HG02642 (cell line): ENCODE measurements around the gene NEO1.

ENCODE experiments used
- ATAC-seq: cut with Tn5 transposase; IDR thresholded peaks from one replicate; pipeline ENCODE4 v1.9.1; 2021; ENCODE audit warnings: mild to moderate bottlenecking; ENCODE audit not compliant: unreplicated experiment, poor library complexity

The NEO1 gene

DNA sequence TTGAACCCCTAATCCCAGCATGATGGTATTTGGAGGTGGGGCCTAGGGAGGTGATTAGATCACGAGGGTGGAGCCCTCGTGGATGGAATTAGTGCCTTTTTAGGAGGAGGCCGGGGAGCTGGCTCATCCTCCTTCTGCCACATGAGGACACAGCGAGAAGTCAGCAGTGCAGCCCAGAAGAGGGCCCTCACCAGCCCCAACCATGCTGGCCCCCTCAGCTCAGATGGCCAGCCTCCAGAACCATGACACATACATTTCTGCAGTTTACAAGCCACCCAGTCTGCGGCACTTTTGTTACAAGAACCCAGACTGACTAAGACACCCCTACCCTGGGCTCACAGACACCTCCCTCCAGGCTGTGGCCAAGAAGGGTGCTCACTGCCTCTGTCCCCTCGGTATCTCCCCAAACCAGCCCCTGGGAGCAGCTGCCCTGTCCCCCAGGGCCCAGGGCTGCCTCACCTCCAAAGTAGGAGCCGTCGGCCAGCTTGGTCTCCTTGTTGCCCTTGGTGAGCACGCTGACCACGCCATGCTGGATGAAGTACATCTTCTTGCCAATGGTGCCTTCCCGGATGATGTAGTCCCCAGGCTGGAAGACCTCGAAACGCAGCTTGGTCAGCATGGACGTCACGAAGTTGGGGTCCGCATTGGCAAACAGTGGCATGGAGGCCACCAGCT, 272.4 kb downstream of the NEO1 start:
- ATAC-seq: no peak

DNA sequence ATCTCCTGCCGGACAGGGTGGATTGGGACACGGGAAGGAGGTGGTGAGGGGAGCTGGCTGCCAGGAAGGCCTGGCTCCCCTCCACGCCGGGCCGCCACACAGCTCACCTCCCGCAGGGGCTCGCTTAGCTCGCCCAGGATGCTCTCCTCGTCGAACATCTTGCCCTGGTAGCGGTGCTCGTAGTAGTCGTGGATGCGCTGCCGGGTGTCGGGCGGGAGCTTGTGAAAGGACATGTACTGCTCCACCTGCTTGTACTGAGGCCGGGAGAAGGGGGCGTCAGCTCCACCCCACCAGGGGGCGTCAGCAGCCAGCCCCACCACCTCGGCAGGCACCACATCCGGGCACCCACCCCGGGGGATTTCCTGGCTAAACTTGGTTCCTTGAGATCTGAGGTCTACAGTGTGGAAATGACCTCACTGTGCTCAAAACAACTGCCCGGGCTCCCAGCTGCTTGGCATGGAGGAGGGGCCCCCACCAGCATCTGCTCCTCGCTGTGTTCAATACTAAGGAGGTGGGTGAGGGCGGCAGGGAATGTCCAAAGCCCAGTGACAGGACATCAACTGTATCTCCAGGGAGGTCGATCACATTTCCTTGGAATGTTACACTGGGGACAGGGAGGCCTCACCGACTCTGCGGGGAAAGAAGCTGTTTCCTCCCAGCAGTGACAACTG, 273.1 kb downstream of the NEO1 start:
- no peak for ATAC-seq

DNA sequence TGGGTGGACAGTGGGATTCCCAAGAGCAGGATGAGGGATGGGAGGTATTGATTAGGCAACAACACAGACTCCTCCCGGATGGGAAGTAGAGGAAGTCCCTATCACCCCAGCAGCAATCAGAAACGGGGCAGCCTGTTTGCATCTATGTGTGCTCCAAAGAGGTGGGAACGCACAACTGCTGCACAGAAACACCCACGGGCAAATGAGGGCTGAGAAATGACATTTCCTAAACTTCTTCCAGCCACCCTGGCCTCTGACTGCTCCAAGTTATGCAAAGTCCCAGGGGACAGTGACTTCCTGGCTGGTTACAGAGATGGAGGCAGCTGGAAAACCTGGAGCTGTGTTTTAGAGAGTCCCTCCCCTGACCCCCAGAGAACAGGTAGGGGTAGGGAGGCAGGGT, 273.9 kb downstream of the NEO1 start:
- no peak for ATAC-seq

DNA sequence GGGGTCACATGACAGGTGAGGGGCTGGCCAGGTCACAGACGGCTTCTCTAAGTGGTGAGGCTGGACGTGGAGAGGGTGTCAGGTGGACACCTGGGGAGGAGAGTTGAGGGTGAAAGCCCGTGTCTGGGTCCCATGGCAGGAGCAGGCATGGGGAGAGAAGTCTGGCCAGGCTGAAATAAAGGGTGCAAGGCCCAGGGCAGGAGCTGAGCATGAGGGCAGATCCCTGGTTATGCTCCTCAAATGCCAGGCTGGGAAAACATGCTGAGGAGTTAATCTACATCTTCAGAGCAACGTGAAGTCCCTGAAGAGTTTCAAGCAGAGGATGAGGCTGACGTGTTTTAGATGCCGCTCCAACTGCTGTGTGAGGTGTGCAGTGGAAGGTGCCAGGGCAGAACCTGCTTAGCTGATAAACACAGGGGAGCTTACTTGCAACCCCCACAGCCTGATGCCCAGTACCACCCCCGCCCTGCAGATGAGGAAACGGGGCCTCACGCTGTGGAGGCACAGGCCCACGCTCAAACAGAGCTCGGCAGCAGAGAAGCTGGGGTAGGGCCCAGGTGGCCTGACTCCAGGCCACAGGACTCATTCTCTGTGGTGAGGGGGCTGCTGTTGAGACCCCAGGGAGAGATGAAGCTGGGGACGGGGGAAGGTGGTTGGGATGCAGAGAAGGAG, 276.0 kb downstream of the NEO1 start:
- no peak for ATAC-seq

DNA sequence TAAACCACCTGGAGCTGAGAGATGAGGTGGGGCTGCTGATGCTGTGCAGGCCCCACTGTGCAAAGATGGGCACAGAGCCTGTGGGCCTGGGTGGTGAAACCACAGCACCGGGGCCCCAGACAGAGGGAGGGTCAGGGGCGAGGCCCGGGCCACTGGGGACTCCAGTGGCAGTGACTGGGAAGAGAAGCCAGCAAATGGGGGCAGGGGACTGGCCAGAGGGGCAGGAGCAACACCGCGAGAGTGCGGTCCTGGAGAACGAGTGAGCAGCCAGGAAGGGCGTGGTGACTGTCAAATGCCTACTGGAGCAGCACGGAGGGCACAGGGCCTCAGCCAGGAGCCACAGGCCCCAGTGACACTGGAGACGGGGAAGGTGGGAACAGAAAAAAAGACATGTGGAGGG, 276.7 kb downstream of the NEO1 start:
- no peak for ATAC-seq

DNA sequence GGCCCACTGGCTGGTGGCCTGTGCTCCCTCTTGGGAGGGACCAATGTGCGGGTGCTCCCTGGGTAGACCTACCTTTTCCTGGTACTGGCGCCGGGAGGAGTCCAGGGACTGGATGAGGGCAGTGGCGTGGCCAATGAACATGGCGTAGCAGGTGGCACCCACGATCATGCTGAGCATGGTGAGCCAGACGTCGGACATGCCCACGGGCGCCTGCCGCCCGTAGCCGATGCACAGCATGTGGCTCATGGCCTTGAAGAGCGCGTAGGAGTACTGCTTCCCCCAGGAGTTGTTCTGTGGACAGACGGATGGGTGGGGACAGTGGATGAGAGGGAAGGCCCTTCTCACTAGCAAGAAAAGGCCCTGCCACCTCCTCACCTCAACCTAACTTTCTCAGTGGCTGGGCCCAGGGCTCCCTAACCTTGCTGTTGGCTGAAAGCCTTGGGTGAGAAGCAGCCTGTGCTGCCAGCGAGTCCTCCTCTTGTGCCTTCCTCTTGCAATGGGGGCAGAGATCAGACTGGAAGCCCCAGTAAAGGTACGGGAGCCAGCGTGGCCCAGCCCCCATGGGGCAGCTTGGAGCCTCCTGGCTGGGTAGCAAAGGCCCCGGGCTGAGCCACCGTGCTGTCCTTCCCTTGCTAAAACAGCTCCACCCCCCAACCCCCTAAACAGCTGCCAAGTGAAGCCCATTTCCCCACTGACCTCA, 277.4 kb downstream of the NEO1 start:
- no peak for ATAC-seq

DNA sequence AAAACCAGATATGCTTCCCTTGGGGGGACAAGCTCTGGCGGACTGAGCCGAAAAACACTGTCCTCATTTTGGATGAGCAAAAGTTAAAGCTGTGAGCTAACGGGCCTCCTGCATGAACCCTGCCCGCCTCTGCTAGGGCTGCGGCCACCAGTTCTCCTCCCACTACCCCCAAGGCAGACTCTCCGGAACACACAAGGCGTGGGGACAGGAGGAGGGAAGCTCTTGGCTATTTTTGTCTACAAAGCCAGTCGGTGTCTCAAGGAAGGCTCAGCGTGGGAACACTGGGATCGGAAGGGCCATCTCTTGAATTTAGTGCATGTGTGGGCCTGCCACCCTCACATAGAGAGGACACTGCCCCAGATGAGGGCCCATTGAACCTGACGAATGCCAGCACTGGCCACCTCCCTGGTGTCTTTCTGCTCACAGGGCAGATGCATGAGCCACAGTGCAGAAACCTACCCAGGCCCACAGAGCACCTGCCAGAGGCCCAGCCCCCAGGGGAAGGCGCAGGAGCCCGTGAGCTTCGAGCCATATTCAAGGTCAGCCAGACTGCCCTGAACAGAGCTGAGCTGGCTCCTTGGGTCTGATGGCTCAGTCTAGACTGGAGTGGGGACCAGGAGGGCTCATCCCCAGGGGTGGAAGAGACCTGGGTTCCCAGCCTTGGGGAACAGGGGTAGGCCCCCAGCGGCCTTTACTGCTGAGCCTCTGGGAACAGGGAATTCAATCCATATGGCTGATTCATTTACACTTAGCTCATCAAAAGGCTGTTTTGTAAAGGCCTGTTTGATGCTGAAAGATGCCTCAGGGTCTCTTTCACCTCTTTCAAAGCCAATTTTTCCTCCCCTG, 278.2 kb downstream of the NEO1 start:
- no peak for ATAC-seq

DNA sequence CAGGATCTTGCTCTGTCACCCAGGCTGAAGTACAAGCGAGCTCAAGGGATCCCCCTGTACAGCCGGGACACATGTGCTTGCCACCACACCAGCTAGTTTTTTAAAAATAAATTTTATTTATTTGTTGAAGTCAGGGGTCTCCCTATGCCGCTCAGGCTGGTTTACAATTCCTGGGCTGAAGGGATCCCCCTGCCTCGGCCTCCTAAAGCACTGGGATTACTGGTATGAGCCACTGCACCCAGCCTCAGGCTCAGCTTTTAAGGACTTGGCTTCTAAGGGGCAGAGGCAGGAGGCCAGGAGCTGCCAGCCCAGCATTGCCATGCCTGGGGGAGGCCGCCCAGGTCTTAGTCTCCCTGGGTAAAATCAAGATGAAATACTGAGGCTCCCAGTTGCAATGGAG, 279.2 kb downstream of the NEO1 start:
- no peak for ATAC-seq

DNA sequence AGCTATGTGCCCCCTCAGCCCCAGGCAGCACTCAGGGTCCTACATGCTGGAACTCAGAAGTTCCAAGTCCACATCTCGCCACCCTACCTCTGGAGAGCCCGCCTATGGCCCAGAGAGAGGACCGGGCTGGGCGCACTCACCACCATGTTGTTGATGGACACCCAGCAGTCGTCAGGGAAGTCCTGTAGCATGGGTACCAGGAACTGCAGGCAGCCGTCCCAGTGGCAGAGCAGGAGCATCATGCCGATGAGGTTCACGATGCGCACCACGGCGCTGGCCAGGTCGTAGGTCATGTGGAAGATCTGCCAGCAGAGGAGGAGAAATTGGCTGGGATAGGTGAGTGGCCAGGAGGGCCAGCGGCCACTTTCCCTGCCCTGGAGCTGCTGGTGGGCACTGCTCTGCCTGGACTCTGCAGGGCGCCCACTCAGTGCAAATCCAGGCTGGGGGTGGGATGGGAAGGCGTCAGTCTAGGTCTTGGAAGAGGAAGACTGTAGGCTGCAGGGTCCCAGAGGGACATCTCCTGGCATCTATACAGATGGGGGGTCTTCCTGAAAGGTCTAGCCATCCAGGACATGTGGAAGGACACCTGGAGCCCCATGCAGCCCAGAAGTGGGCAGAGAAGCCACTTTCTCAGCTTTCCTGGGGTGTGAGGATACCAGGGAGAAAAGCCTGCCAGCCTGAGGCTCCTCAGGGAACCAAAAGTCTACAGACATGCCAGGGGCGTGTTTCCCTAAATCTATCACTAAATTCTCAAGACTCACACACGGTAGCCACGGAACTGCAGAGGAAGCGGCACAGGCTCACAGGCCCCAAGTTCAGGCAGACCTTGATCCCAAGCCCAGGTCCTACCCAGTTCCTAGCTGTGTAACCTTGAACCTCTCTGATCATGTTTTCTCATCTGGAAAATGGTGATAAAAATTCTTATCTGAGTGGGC, 280.0 kb downstream of the NEO1 start:
- ATAC-seq: no peak

DNA sequence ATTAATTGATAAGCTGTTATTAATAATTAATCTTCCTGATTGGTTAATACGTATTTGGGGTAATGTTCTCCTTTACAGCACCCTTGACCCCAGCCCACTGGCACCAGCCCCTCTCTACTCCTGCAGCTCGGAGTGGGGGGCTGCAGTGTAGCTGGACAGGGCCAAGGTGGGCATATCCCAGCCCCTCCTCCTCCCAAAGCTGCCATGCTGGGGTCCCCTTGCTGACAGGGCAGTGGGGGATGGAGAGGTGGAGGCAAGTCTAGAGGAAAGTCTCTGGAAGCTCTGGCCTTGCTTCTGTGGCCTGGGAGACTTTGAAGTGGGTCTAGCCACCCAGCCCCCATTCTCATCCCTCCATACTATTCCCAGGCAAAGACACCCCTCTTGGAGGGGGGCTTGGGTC, 280.7 kb downstream of the NEO1 start:
- no peak for ATAC-seq

DNA sequence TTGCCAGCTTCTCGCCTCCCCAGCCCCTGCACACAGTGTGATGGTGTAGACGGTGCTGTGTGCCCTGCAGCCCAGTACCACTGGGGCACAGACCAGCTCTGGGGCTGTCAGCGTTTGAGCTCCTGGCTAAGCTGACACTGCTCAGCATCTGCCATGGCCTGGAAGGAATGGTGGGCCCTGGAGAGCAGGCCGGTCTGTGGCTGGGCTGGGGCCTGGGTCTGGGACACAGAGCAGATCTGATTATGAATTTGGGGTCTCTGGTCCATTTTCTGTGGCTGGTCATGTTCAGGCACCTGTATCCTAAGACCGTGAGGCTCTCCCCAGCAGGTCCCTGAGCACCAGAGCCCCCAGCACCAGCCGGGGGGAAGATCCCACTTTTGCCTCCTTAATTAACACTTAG, 281.8 kb downstream of the NEO1 start:
- ATAC-seq: no peak

DNA sequence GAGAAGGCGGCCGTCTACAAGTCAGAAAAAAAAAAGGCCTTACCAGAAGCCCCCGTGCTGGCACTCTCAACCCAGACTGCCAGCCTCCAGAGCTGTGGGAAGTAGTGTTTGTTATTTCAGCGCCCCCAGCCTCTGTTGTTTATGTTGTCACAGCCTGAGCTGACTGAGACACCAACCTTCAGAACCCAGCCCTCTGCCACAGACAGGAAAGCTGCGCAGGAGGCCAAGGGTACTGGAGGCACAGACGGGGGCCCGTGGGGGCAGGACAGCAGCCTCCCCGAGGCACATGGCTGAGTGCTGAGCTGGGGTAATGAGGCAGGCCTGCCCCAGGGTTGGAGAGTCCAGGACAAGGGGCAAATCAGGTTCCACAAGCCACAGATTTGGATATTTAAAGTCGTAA, 282.8 kb downstream of the NEO1 start:
- ATAC-seq: no peak

DNA sequence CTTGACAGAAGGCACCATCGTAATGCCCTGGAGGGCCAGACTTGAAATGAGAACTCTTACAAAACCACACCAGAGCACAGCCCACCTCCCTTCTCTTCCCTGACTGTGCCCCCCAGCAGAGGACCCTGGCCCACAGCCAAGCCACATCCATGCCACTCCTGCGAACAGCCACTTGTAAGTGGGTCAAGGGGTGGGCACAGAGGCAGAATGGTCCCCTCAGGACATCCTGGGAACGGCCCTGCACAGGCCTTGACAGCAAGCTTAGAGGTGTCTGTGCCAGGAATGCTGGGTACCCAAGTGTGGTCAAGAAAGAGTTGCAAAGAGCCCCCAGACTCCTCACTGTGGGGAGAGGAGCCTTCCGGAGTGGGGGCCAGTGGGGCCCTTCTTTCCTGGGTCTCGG, 283.2 kb downstream of the NEO1 start:
- ATAC-seq: no peak

DNA sequence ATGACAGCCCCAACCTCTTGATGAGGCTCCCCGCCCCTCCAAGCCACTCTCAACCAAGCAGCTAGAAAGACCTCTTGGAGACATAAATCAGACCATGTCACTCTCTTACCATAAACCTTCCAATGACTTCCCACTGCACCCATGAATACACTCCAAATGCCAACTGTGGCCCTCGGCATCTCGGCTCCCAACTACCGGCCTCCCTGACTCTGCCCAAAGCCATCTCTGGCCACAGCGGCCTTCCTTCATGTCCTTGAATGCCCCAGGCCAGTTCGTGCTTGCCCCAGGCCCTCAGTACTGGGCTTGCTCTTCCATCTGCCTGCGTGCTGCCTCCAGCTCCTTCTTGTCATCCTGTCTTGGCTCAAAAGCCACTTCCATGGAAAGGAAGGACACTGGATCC, 284.5 kb downstream of the NEO1 start:
- no peak for ATAC-seq

DNA sequence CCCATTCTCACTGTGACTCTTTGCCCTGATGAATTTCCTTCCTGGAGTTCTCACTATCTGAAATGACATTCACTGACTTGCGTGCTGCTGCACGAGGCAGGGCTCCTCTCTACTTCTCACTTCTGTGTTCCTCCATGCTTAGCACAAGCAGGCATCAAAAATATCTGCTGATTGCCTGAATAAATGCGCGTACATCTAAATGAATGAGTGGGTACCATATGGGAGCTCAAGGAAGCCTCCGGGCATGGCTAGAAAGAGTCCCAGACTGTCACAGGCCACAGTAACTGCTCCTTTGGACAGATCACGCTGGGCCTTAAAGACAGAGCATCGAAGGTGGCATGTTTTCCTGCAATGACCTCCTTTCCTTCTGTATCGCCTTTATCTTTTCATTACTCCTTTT, 284.9 kb downstream of the NEO1 start:
- no peak for ATAC-seq

DNA sequence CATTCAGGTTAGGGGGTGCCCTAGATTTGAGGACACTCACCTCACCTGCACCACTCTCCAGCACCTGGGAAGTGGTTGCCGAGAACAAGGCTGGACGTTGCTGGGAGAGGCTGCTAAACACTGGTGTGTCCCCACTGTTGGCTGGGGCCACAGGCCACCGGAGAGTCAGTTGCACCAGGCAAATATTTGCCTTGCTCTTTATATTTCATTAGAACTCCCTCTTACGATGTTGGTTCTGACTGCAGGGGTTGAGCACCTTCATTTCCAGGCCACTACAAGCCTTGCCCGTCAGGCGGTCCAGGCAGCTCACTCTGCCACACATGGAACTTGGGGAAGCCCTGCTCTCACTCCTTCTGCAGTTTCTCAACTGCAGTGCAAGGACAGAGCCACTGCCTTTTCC, 285.8 kb downstream of the NEO1 start:
- ATAC-seq: no peak

DNA sequence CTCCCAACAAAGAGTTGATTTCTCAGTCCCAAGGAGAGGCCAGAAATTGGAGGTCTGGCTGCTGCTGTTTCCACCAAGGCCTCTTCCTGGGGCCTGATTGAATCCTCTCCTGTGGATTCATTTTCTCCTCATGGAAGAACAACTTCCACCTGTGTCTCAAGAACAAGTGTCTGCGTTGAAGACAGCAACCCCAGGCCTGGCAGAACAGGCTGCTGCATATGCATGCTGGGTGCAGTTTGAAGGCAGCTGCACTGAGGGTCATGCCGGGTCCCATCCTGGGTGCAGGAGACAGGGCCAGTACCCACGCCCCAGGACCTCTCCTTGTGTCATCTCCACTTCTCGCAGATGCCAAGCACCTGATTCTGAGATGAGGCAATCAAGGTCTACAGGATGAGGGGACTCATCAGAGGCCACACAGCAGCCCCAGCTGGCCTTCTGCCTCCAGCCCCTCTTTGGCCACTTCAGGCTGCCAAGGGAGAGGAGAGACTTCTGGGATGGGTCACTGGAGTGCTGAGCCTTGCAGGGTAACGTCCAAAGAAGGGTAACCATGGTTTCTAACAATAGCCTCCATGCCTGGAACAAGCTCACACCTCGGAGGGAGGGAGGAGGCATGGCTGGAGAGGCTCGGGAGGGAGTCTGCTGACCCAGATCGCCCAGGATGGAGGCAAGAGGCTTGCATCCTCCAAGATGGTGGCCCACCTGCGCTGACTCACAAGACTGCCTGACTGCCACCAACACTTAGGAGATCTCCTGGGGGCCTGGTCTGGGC, 286.5 kb downstream of the NEO1 start:
- ATAC-seq: no peak

DNA sequence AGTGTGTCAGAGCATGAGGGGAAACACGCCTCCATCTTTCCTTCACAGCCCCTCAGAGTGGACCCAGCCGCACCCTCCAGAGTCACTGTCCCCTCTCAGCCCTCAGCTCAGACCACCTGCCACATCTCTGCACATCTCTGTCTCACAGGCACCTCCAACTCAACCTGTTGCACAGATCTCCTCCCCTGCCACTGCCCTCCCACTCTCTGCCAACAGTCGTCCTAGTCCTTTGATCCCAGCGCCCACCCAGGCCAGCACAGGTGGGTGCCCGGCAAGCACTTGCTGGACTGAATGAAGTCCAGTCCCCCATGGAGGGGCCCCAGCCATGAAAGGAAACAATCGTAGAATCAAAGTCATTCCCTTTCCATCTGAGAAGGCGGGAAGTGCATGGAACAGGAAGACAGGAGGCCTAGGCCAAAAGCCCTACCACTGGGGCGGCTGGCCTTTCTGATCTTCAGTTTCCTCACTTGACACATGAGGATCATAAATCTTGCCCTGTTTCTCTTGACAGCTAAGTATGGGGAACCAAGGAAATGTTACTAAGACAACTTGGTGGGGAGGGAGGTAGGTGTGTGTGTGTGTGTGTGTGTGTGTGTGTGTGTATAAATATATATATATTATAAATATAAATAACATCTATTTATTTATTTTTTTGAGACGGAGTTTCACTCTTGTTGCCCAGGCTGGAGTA, 288.4 kb downstream of the NEO1 start:
- no peak for ATAC-seq
